ENCODE measurements around the gene SORCS2. TPM values are rescaled to one million over a fixed set of nuclear protein-coding genes. Genes with fewer than 3 reads are reported as not detected.

The SORCS2 gene
- total and polyA plus RNA-seq, 2 of the 13 experiments (the other 11 are each of a cell fraction or from before 2014, with no cell fraction given) = 0.82 to 1.0 TPM

Small RNA genes within 50 kb of the gene (microRNA-seq; reads per million reads assigned to microRNA genes)
- gene MIR4274 (not detected), gene MIR4798 (not detected)

Small RNA genes within 50 kb of the gene (small RNA-seq; reads per million reads assigned to genes)
- gene MIR4274 (ENCODE audit: insufficient read depth in 2 of 3, insufficient read length in 3 of 3, low read depth in 2 of 3, low replicate concordance in 1 of 3) (0 reads per million in 3 experiments), gene MIR4798 (ENCODE audit: insufficient read depth in 2 of 3, insufficient read length in 3 of 3, low read depth in 2 of 3, low replicate concordance in 1 of 3) (0 reads per million in 3 experiments)

Other genes starting within 250 kb of the SORCS2 start
- 8.6 and 8.9 TPM in 2 replicates for gene TADA2B, start 149.2 kb upstream of the SORCS2 start, total RNA-seq (2016; rRNA removed; fragmentation: Illumina TruSeq; extraction: Trizol)
- 4.6 and 5.1 TPM in 2 replicates for gene TADA2B, start 149.2 kb upstream of the SORCS2 start, polyA plus RNA-seq (2011; rRNA removed)
- gene GRPEL1, start 124.5 kb upstream of the SORCS2 start, total RNA-seq (2016; rRNA removed; fragmentation: Illumina TruSeq; extraction: Trizol) = 141 and 213 TPM in 2 replicates
- 27.2 and 32.3 TPM in 2 replicates for gene GRPEL1, start 124.5 kb upstream of the SORCS2 start, polyA plus RNA-seq (2011; rRNA removed)
- 0.02 TPM in 1 of 2 replicates, not detected in the other for gene PSAPL1, start 242.4 kb downstream of the SORCS2 start, total RNA-seq (2016; rRNA removed; fragmentation: Illumina TruSeq; extraction: Trizol)
- 0.16 and 0.20 TPM in 2 replicates for gene PSAPL1, start 242.4 kb downstream of the SORCS2 start, polyA plus RNA-seq (2011; rRNA removed)